HepG2 (cell line): ENCODE data around the gene DNMT1. TPM values are rescaled to one million over a fixed set of nuclear protein-coding genes. Genes with fewer than 3 reads are reported as not detected.

ENCODE experiments used
- ATAC-seq: fragments of 200-7000 bp; cut with Tn5 transposase; 3 replicates; pipeline ENCODE4 v1.9.1; 2020; ENCODE audit warnings: mild to moderate bottlenecking, moderate library complexity
- BruUV-seq: library from RNA; stranded (reverse); fragments of 400-500 nt; replicated peaks from 2 replicates; lab custom pipeline; 2021; lab: Mats Ljungman, UMichigan
- CTCF ChIA-PET: fragments of 300-600 bp; formaldehyde crosslinking; extraction: SDS; loops from one replicate; lab custom pipeline; 2021; ENCODE audit warnings: low total read pairs, inconsistent platforms, low intra/inter-chr PET ratio; lab: Yijun Ruan, JAX
- POLR2A ChIA-PET: fragments of 350-600 bp; sonication (Branson Sonifier 250); formaldehyde crosslinking; loops from one replicate; lab custom pipeline; 2020; ENCODE audit warnings: antibody characterized with exemption, inconsistent platforms; lab: Yijun Ruan, JAX
- DNase-seq: peaks from one replicate; pipeline ENCODE4 v3.0.0-alpha.2; 2015; ENCODE audit warnings: low spot score
- FAIRE-seq: peaks from 3 replicates; lab custom pipeline; 2011; peaks lifted over from hg19 to GRCh38; lab: Jason Lieb, UNC
- H2AFZ ChIP-seq: one replicate; pipeline ENCODE4 v1.6.1; 2011; ENCODE audit warnings: low read length, inconsistent platforms
- H3K27ac ChIP-seq: fragments of 300-600 bp; 3 replicates; pipeline ENCODE4 v1.8.0; 2011; ENCODE audit warnings: mixed run types, mild to moderate bottlenecking, mixed read lengths, low read length, inconsistent platforms; ENCODE audit not compliant: insufficient read depth; ENCODE audit errors: extremely low read length
- H3K27me3 ChIP-seq, 2 experiments: fragments of 200-600 bp in 1 of 2; 2 replicates in 1 of 2; 3 replicates in 1 of 2; pipeline versions ENCODE4 v1.6.0 to v1.8.0; 2011; ENCODE audit warnings: low read length in 2 of 2, mild to moderate bottlenecking in 2 of 2, moderate library complexity in 2 of 2, inconsistent platforms in 1 of 2; ENCODE audit not compliant: insufficient read depth in 2 of 2, control insufficient read depth in 1 of 2
- H3K36me3 ChIP-seq, 2 experiments: fragments of 200-600 bp in 1 of 2; replicated peaks in 1 of 2; 2 replicates in 1 of 2; 3 replicates in 1 of 2; pipeline versions ENCODE4 v1.5.1 to v1.8.0; 2011; ENCODE audit warnings: low read length in 2 of 2, inconsistent platforms in 1 of 2; ENCODE audit not compliant: insufficient read depth in 2 of 2, control insufficient read depth in 1 of 2
- H3K4me1 ChIP-seq: 2 replicates; pipeline ENCODE4 v1.5.1; 2012; ENCODE audit warnings: low read length, inconsistent platforms; ENCODE audit not compliant: insufficient read depth
- H3K4me2 ChIP-seq: 2 replicates; pipeline ENCODE4 v1.6.0; 2011; ENCODE audit warnings: low read depth, low read length, inconsistent platforms
- H3K4me3 ChIP-seq, 3 experiments: fragments of 200-600 bp in 1 of 3; sonication (generic), shearing (Covaris generic) in 1 of 3; replicated peaks in 1 of 3; 2 replicates each; pipeline ENCODE4 v1.5.1; 2011 to 2016; ENCODE audit warnings: low read length in 3 of 3, inconsistent platforms in 2 of 3, low read depth in 2 of 3, mild to moderate bottlenecking in 2 of 3, control low read depth in 1 of 3, mixed read lengths in 1 of 3; ENCODE audit not compliant: insufficient read depth in 1 of 3
- H3K79me2 ChIP-seq: one replicate; pipeline ENCODE4 v1.6.1; 2011; ENCODE audit warnings: low read length, inconsistent platforms; ENCODE audit not compliant: insufficient read depth
- H3K9ac ChIP-seq: 2 replicates; pipeline ENCODE4 v1.6.0; 2011; ENCODE audit warnings: mild to moderate bottlenecking, low read depth, low read length, inconsistent platforms; ENCODE audit not compliant: insufficient read depth
- H3K9me3 ChIP-seq: 2 replicates; pipeline ENCODE4 v1.5.1; 2012; ENCODE audit warnings: mild to moderate bottlenecking, low read length
- H4K20me1 ChIP-seq: 2 replicates; pipeline ENCODE4 v1.6.0; 2011; ENCODE audit warnings: inconsistent platforms, mild to moderate bottlenecking, low read length, moderate library complexity; ENCODE audit not compliant: insufficient read depth
- GFI1 ChIP-seq: sonication (generic); formaldehyde crosslinking; IDR thresholded peaks from 2 replicates; pipeline ENCODE4 v1.5.0; 2020; ENCODE audit warnings: missing genetic modification reagents, mild to moderate bottlenecking, borderline replicate concordance
- KDM5A ChIP-seq: fragments of 200-600 bp; sonication (generic); IDR thresholded peaks from 2 replicates; pipeline ENCODE4 v1.7.0; 2018; ENCODE audit warnings: antibody characterized with exemption, mild to moderate bottlenecking, low read length, borderline replicate concordance
- RBM39 ChIP-seq: fragments of 200-400 bp; formaldehyde crosslinking; IDR thresholded peaks from one replicate; pipeline ENCODE4 v1.6.1; 2018; ENCODE audit warnings: antibody characterized with exemption, mild to moderate bottlenecking, low read depth, low read length; ENCODE audit not compliant: poor library complexity, severe bottlenecking
- RERE ChIP-seq: IDR thresholded peaks from 2 replicates; pipeline ENCODE4 v1.6.1; 2016; ENCODE audit warnings: low read depth, missing genetic modification reagents, missing compliant biosample characterization
- RXRA ChIP-seq: sonication (generic); formaldehyde crosslinking; IDR thresholded peaks from 2 replicates; pipeline ENCODE4 v1.5.1; 2020; ENCODE audit warnings: missing genetic modification reagents
- SSRP1 ChIP-seq: IDR thresholded peaks from 2 replicates; pipeline ENCODE4 v1.6.1; 2016; ENCODE audit warnings: control low read depth
- TFAP4 ChIP-seq: sonication (generic); IDR thresholded peaks from 2 replicates; pipeline ENCODE4 v1.6.1; 2016; ENCODE audit warnings: low read depth, borderline replicate concordance
- THYN1 ChIP-seq: sonication (generic); formaldehyde crosslinking; IDR thresholded peaks from 2 replicates; pipeline ENCODE4 v1.8.1; 2023; ENCODE audit warnings: low read depth, mild to moderate bottlenecking, moderate library complexity, missing genetic modification reagents, borderline replicate concordance
- ZFP62 ChIP-seq: sonication (generic); formaldehyde crosslinking; IDR thresholded peaks from 2 replicates; pipeline ENCODE4 v1.4.0; 2020; ENCODE audit warnings: missing genetic modification reagents
- ZNF276 ChIP-seq: sonication (generic); formaldehyde crosslinking; IDR thresholded peaks from 2 replicates; pipeline ENCODE4 v1.4.0; 2020; ENCODE audit warnings: mild to moderate bottlenecking, low read depth, missing genetic modification reagents
- ZNF563 ChIP-seq: sonication (generic); formaldehyde crosslinking; IDR thresholded peaks from 2 replicates; pipeline ENCODE4 v1.8.0; 2022; ENCODE audit warnings: mild to moderate bottlenecking, moderate library complexity, missing genetic modification reagents
- ZNF740 ChIP-seq: sonication (generic); formaldehyde crosslinking; IDR thresholded peaks from 2 replicates; pipeline ENCODE4 v1.4.0; 2020; ENCODE audit warnings: missing genetic modification reagents
- WGBS: methylation state at CpG from one replicate; pipeline ENCODE4 v1.1.6; 2017; ENCODE audit warnings: low lambda C conversion rate; 5-methylcytosine and 5-hydroxymethylcytosine counted together
- in situ Hi-C: cut with HindIII; loops from 2 replicates; pipeline ENCODE4 v1.10.0; 2017; ENCODE audit warnings: low pct_unique_long_range_greater_than_20kb; ENCODE audit not compliant: extremely low pct_ligation_motif_present
- intact Hi-C: fragments of 100-400 bp; cut with micrococcal nuclease; formaldehyde crosslinking; loops from one replicate; pipeline ENCODE4 v1.10.0; 2022; ENCODE audit not compliant: unreplicated experiment
- polyA plus RNA-seq, 8 experiments: library from polyadenylated mRNA; depleted of rRNA in 3 of 8; stranded (reverse) in 7 of 8; unstranded in 1 of 8; fragments of >200 nt; fragmentation: Illumina TruSeq in 4 of 8; extraction: Trizol in 4 of 8; gene quantifications; 2 replicates each; pipeline versions ENCODE4 v1.2.1 to v1.2.3, GENCODE V29; 2011 to 2016; ENCODE audit warnings: low read depth in 4 of 8, missing spikeins in 1 of 8, mixed read lengths in 1 of 8; ENCODE audit not compliant: insufficient read depth in 1 of 8
- total RNA-seq, 5 experiments: library from RNA; depleted of rRNA; stranded (reverse); fragments of >200 nt; fragmentation: Illumina TruSeq; extraction: Trizol; gene quantifications; 2 replicates each; pipeline ENCODE4 v1.2.3, GENCODE V29; 2016; ENCODE audit warnings: low read depth in 1 of 5

DNMT1 gene
- total and polyA plus RNA-seq, 2 of the 13 experiments (the other 11 are each of a cell fraction or from before 2014, with no cell fraction given) = 31.2 to 91.1 TPM

GRCh38 chr19:10086591-10087192 is 108.1 kb downstream of the DNMT1 start:
- peaks cover 2 to 4% of the 10 kb centered on the region in 2 experiments; a peak in 2 of 5 replicates for H3K36me3 ChIP-seq
- FAIRE-seq (no peak), DNase-seq (no peak), ATAC-seq (peak; percentile 13; the same call in 2 of the 3 replicates)
- in situ Hi-C loops = no loop called here
- POLR2A ChIA-PET = interaction anchor here (0.6 kb wide), 1 partner anchor 138 kb away, joined by 3 read pairs; no protein-coding TSS in a partner anchor
- WGBS = 25% methylated on average over 25 of the region's 43 CpGs
- H3K4me3 ChIP-seq = peak overlapping the region; percentile 82 to 95 (median 91)
- no peaks in the 10 kb centered on the region for H3K27me3 ChIP-seq
- intact Hi-C loops = no loop called here
- no TSS peak for BruUV-seq
- peak overlapping the region; percentile 86 for H3K4me2 ChIP-seq
- H3K9ac ChIP-seq = peak overlapping the region; percentile 74
- peaks cover 44% of the 10 kb centered on the region for H3K4me1 ChIP-seq
- peak overlapping the region; percentile 54 for H3K27ac ChIP-seq
- CTCF ChIA-PET = no interaction called here
- no peaks in the 10 kb centered on the region for H3K79me2 ChIP-seq
- no peak overlapping the region for H2AFZ ChIP-seq
- H3K9me3 ChIP-seq = no peaks in the 10 kb centered on the region
- no peaks in the 10 kb centered on the region for H4K20me1 ChIP-seq
- peak; percentile 29 for TF ChIP-seq RBM39
- TF ChIP-seq ZNF740 = peak; percentile 99
- TF ChIP-seq ZNF276 (CRISPR knock-in tag) = no peak
- 0 out of 2 replicates have a peak, but pooled peaks have one; percentile 15 for TF ChIP-seq RERE (CRISPR knock-in tag)
- TF ChIP-seq ZFP62 = no peak
- TF ChIP-seq KDM5A = 0 out of 2 replicates have a peak, but pooled peaks have one; percentile 3
- 0 out of 2 replicates have a peak, but pooled peaks have one; percentile 70 for TF ChIP-seq ZNF563 (CRISPR knock-in tag)
- peak; percentile 22; the same call in 1 of the 2 replicates for TF ChIP-seq TFAP4
- peak; percentile 96 for TF ChIP-seq RXRA (CRISPR knock-in tag)
- no peak for TF ChIP-seq SSRP1 (CRISPR knock-in tag)
- TF ChIP-seq GFI1 (CRISPR knock-in tag) = peak; percentile 58; the same call in 1 of the 2 replicates
- no peak for TF ChIP-seq THYN1 (CRISPR knock-in tag)
